HG02870 (cell line): ENCODE measurements around the gene PRLHR.
"Not testable (repeated sequence)": the region's sequence is repeated elsewhere in the genome, so short reads cannot be mapped to it uniquely, and the experiment has no call there.

Experiments used
- ATAC-seq: cut with Tn5 transposase; IDR thresholded peaks from one replicate; pipeline ENCODE4 v1.9.1; 2021; ENCODE audit warnings: mild to moderate bottlenecking, moderate library complexity; ENCODE audit not compliant: unreplicated experiment

Gene PRLHR

GRCh38 chr10:118595598-118596425 is at the start of gene PRLHR:
PRLHR (minus strand) TSS chr10:118595648; CDS start chr10:118595244, 404 bp downstream.
- no peak for ATAC-seq

GRCh38 chr10:118642228-118642627 is 46.8 kb upstream of the PRLHR start:
- ATAC-seq, result no peak

GRCh38 chr10:118638680-118639079 is 43.2 kb upstream of the PRLHR start:
- ATAC-seq, result no peak

- ATAC-seq, result no peak
These were observed 40.4 kb upstream of the PRLHR start for GRCh38 chr10:118635674-118636402.

GRCh38 chr10:118633786-118634185 is 38.3 kb upstream of the PRLHR start:
- no peak for ATAC-seq

GRCh38 chr10:118629211-118629610 is 33.8 kb upstream of the PRLHR start:
- no peak for ATAC-seq

- no peak for ATAC-seq
These were observed 32.9 kb upstream of the PRLHR start for GRCh38 chr10:118628397-118628796.

DNA sequence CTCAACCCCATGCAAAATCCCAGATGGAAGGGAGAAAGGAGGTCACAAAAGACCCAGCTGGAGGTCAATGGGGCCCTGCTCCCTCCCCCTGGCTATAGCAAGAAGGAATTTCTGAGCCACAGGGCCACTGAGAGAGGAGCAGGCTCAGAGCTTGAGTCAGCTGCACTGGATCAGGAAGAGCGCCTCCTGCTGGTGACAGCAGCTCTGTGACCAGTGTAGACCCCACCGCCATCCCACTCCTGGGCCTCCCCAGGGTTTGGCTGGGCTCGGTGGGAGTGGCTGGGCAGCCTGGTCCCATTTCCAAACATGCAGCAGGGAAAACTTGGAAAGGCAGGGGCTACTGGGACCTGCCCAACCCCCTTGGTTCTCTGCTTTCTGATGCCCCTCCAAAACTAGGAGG is 31.5 kb upstream of the PRLHR start:
- no peak for ATAC-seq

DNA sequence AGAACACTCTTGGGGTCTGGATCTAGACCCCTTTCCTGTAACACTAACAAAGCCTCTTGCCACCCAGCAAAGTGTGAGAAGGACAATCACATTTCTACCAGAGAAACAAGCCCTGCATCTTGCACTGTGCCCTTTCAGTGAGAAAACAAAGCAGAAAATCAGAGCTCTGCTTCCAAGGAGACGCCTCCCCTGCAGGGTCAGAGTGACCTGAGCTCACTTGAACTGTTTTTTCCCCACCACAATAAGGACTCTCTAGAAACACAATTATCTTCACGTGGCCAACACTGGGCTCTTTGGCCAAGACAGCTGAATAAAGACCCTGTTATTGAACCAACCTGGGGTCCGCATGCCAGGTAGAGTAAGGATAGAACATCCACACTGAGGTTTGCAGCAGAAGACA is 30.1 kb upstream of the PRLHR start:
- ATAC-seq, result no peak

DNA sequence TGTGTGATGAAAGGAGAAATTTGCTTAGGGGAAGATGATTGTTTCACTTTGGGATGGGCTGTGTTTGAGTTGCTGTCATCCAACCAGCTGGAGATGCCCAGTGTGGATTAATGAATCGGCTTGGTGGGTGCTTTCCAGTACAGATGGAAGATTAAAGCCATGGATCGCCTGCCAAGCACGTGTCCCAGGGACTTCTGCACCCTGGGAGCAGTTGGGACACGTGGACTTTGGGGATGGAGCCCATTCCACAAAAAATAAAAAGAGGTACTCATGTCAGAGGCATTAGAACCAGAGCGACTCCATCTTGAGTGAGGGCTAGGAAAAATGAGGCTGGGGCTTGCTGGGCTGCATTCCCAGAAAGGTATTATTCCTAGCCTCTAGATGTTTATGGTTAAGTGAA is 29.3 kb upstream of the PRLHR start:
- ATAC-seq, result no peak

GRCh38 chr10:118621304-118621942 is 26.0 kb upstream of the PRLHR start:
- ATAC-seq, result no peak

DNA sequence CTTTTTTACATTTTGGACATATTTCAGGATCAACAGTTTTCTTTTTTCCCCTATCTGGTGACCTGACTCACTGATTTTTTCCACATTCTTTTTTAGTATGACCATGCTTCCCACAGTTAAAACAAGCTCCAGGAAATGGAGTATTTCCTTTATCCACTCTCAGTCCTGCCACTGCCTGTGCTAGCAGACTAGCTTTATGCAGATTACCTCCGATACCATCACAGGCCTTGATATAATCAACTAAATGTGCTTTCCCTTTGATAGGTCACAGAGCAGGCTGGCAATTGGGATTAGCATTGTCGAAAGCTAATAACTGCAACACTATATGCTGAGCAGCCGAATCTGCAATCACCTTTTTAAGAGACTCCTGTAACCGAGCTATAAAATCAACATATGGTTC is 18.4 kb upstream of the PRLHR start:
- ATAC-seq, result not testable (repeated sequence)

- no peak for ATAC-seq
These were observed 15.1 kb upstream of the PRLHR start for GRCh38 chr10:118610577-118610976.

- no peak for ATAC-seq
These were observed 12.4 kb upstream of the PRLHR start for GRCh38 chr10:118607768-118608354.

DNA sequence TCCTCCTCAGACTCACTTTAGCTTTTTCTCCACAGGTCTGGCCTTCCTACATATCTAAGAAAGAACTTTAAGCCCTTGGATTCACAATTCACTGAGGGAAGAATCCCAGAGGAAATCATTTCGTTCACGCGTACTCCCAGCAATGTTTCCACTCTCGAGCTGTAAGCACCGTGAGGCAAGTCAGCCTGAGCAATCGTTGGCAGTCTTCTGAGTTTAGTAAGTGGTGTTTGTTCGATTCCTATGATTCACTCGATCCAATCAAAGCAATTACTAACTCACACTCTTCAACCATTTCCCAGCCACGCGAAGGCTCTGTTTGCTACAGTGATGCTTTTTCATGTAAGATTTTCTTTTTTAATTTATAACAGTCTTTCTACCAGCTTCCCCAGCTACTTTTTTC is 10.2 kb upstream of the PRLHR start:
- no peak for ATAC-seq

- no peak for ATAC-seq
These were observed 1.1 kb upstream of the PRLHR start for GRCh38 chr10:118596426-118597124.

DNA sequence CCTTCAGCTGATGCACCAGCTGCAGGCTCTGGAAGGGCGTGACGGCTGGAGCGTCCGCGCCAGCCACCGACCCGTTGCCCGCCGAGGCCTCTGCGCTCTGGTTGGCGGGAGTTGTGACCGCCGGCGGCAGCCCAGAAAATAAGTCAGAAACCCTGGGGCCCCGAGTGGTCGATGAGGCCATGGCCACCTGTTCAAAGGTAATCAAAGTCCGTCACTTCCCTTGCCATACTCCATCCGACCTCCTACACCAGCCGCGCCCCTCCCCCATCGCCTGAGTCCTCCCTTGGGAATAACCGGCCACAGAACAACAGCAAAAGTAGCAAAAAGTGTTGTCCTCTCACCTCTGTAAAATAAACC is 406 bp downstream of the PRLHR start:
- no peak for ATAC-seq

DNA sequence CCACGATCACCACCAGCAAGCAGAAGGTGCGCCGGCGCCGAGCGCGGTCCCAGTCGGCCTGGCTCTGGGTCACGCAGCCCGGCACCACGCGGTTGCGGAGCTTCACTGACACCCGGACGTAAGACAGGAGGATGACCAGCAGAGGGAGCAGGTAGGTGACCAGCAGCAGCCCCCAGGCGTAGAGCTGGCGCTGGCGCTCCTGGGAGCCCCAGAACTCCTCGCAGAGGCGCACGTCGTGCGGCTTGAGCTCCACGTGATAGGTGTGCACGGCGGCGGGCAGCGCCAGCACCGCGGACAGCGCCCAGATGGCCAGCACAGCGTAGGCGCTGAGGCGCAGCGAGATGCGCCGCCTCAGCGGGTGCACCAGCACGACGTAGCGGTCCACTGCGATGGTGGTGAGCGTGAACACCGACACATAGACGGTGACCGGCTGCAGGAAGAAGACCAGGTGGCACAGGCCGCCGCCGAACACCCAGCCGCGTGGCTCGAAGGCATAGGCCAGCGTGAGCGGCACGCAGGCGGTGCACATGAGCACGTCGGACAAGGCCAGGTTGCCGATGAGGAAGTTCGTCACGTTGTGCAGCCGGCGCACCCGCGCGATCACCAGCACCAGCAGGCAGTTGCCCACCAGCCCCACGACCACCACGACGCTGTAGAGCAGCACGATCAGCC is 920 bp downstream of the PRLHR start:
- no peak for ATAC-seq

DNA sequence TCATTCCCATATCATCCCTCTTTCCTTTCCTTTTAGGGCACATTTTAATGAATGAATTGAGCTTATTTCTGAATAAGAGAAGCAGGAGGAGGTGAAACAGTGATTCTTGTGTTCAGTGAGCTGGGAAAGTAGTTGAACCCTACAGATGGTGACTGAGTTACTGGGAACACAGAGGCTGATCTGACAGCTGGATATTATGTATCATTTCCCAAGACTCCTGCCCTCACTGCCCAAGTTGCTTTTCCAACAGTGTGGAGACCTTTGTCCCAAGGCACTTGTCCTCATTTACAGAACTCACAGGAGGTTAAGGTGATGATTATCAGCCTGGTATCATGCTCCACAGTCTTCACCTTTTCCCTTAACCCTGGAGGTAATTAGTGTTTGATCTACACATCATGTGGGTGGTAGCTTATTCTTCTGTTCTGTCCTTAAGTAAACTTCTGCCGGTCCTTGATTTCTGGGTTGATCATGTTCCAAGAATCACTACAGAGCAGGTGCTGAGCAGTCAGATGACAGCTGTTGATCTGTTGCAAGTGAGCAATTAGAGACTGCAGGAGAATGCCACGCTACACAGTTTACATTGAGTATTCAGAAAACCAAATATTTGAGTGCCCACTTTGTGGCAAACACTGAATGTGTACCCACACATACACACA is 2.6 kb downstream of the PRLHR start:
- no peak for ATAC-seq

- ATAC-seq, result no peak
These were observed 5.1 kb downstream of the PRLHR start for GRCh38 chr10:118590334-118590733.
